Measurements from ENCODE around the gene MED22. TPM values are rescaled to one million over a fixed set of nuclear protein-coding genes. Genes with fewer than 3 reads are reported as not detected.
"Not testable (repeated sequence)": the region's sequence is repeated elsewhere in the genome, so short reads cannot be mapped to it uniquely, and the experiment has no call there.

MED22 gene
- 37.9 and 40.5 TPM in 2 replicates for total RNA-seq

GRCh38 chr9:133347985-133348717, at the start of gene MED22, which contains the start of gene RPL7A:
TSS of gene MED22 (minus strand) at chr9:133348131. CDS start at chr9:133346662, 1,469 bp downstream.
TSS of gene RPL7A (plus strand) at chr9:133348218. CDS start at chr9:133348244, 26 bp downstream.
- peaks cover 36% of the 10 kb centered on the region for H3K4me1 Mint-ChIP-seq (ENCODE audit: low read depth)
- peaks cover 56% of the 10 kb centered on the region for H3K36me3 Mint-ChIP-seq (ENCODE audit: low read depth)
- peak within 1 kb of the TSS; percentile 99 for H3K27ac Mint-ChIP-seq
- H3K9me3 Mint-ChIP-seq = no peaks in the 10 kb centered on the region
- intact Hi-C loops (cut with micrococcal nuclease) = loop anchor here (1.0 to 10.0 kb wide), 8 partner anchors 8 to 993 kb away; partner anchors contain the start of genes RNU6ATAC, SETX, STKLD1 and SURF1
- H3K4me3 Mint-ChIP-seq = peak within 1 kb of the TSS; percentile 93
- H3K27me3 Mint-ChIP-seq (ENCODE audit: insufficient read depth) = peaks cover 2% of the 10 kb centered on the region
- peak; percentile 90 for DNase-seq (ENCODE audit: low spot score)

GRCh38 chr9:133397370-133397769, 49.4 kb upstream of the MED22 start:
- DNase-seq (ENCODE audit: low spot score) = no peak
- no peaks in the 10 kb centered on the region for H3K4me1 Mint-ChIP-seq (ENCODE audit: low read depth)
- no peaks in the 10 kb centered on the region for H3K36me3 Mint-ChIP-seq (ENCODE audit: low read depth)
- intact Hi-C loops (cut with micrococcal nuclease) = no loop called here
- no peaks in the 10 kb centered on the region for H3K9me3 Mint-ChIP-seq
- peaks cover 5% of the 10 kb centered on the region for H3K27me3 Mint-ChIP-seq (ENCODE audit: insufficient read depth)
- H3K4me3 Mint-ChIP-seq = no peak overlapping the region
- H3K27ac Mint-ChIP-seq = no peak overlapping the region

GRCh38 chr9:133396952-133397351, 49.0 kb upstream of the MED22 start:
- H3K4me3 Mint-ChIP-seq = no peak overlapping the region
- intact Hi-C loops (cut with micrococcal nuclease) = no loop called here
- H3K27ac Mint-ChIP-seq = no peak overlapping the region
- DNase-seq (ENCODE audit: low spot score) = no peak
- no peaks in the 10 kb centered on the region for H3K9me3 Mint-ChIP-seq
- H3K4me1 Mint-ChIP-seq (ENCODE audit: low read depth) = no peaks in the 10 kb centered on the region
- H3K36me3 Mint-ChIP-seq (ENCODE audit: low read depth) = no peaks in the 10 kb centered on the region
- peaks cover 5% of the 10 kb centered on the region for H3K27me3 Mint-ChIP-seq (ENCODE audit: insufficient read depth)

- Mint-ChIP-seq H3K9me3 (no peaks in the 10 kb centered on the region), H3K4me1 (ENCODE audit: low read depth) (no peaks in the 10 kb centered on the region), H3K36me3 (ENCODE audit: low read depth) (no peaks in the 10 kb centered on the region), H3K4me3 (no peak overlapping the region), H3K27me3 (ENCODE audit: insufficient read depth) (peaks cover 5% of the 10 kb centered on the region), H3K27ac (no peak overlapping the region)
- DNase-seq (ENCODE audit: low spot score) = no peak
- intact Hi-C loops (cut with micrococcal nuclease) = no loop called here
Measured at GRCh38 chr9:133394687-133395271, 46.8 kb upstream of the MED22 start.

GRCh38 chr9:133393399-133393798, 45.5 kb upstream of the MED22 start:
- H3K36me3 Mint-ChIP-seq (ENCODE audit: low read depth) = no peaks in the 10 kb centered on the region
- no peaks in the 10 kb centered on the region for H3K4me1 Mint-ChIP-seq (ENCODE audit: low read depth)
- intact Hi-C loops (cut with micrococcal nuclease) = no loop called here
- H3K4me3 Mint-ChIP-seq = no peak overlapping the region
- no peak overlapping the region for H3K27ac Mint-ChIP-seq
- H3K9me3 Mint-ChIP-seq = no peaks in the 10 kb centered on the region
- DNase-seq (ENCODE audit: low spot score) = no peak
- peaks cover 5% of the 10 kb centered on the region for H3K27me3 Mint-ChIP-seq (ENCODE audit: insufficient read depth)

- H3K9me3 Mint-ChIP-seq; DNase-seq (ENCODE audit: low spot score); H3K4me1 Mint-ChIP-seq (ENCODE audit: low read depth); H3K4me3 Mint-ChIP-seq; intact Hi-C loops (cut with micrococcal nuclease); H3K27me3 Mint-ChIP-seq (ENCODE audit: insufficient read depth); H3K36me3 Mint-ChIP-seq (ENCODE audit: low read depth); H3K27ac Mint-ChIP-seq: not testable (repeated sequence)
Measured at GRCh38 chr9:133392308-133392707, 44.4 kb upstream of the MED22 start.

GRCh38 chr9:133391449-133391848, 43.5 kb upstream of the MED22 start:
- H3K27me3 Mint-ChIP-seq (ENCODE audit: insufficient read depth); H3K4me3 Mint-ChIP-seq; H3K9me3 Mint-ChIP-seq; H3K27ac Mint-ChIP-seq; H3K4me1 Mint-ChIP-seq (ENCODE audit: low read depth); intact Hi-C loops (cut with micrococcal nuclease); H3K36me3 Mint-ChIP-seq (ENCODE audit: low read depth); DNase-seq (ENCODE audit: low spot score): not testable (repeated sequence)

GRCh38 chr9:133390713-133391112, 42.8 kb upstream of the MED22 start:
- H3K36me3 Mint-ChIP-seq (ENCODE audit: low read depth) = no peaks in the 10 kb centered on the region
- no peak overlapping the region for H3K27ac Mint-ChIP-seq
- peaks cover 4% of the 10 kb centered on the region for H3K27me3 Mint-ChIP-seq (ENCODE audit: insufficient read depth)
- H3K9me3 Mint-ChIP-seq = no peaks in the 10 kb centered on the region
- no peak overlapping the region for H3K4me3 Mint-ChIP-seq
- DNase-seq (ENCODE audit: low spot score) = no peak
- intact Hi-C loops (cut with micrococcal nuclease) = no loop called here
- no peaks in the 10 kb centered on the region for H3K4me1 Mint-ChIP-seq (ENCODE audit: low read depth)

- DNase-seq (ENCODE audit: low spot score) = no peak
- intact Hi-C loops (cut with micrococcal nuclease) = no loop called here
- no peaks in the 10 kb centered on the region for H3K36me3 Mint-ChIP-seq (ENCODE audit: low read depth)
- H3K4me3 Mint-ChIP-seq = no peak overlapping the region
- no peak overlapping the region for H3K27ac Mint-ChIP-seq
- no peaks in the 10 kb centered on the region for H3K9me3 Mint-ChIP-seq
- H3K27me3 Mint-ChIP-seq (ENCODE audit: insufficient read depth) = peaks cover 1% of the 10 kb centered on the region
- H3K4me1 Mint-ChIP-seq (ENCODE audit: low read depth) = no peaks in the 10 kb centered on the region
Measured at GRCh38 chr9:133389562-133389961, 41.6 kb upstream of the MED22 start.

GRCh38 chr9:133389025-133389557, 41.2 kb upstream of the MED22 start:
- H3K9me3 Mint-ChIP-seq = no peaks in the 10 kb centered on the region
- H3K4me1 Mint-ChIP-seq (ENCODE audit: low read depth) = no peaks in the 10 kb centered on the region

GRCh38 chr9:133387680-133388079, 39.7 kb upstream of the MED22 start:
- Mint-ChIP-seq H3K27ac (no peak overlapping the region), H3K9me3 (no peaks in the 10 kb centered on the region), H3K4me1 (ENCODE audit: low read depth) (no peaks in the 10 kb centered on the region), H3K27me3 (ENCODE audit: insufficient read depth) (no peaks in the 10 kb centered on the region), H3K4me3 (no peak overlapping the region), H3K36me3 (ENCODE audit: low read depth) (no peaks in the 10 kb centered on the region)
- intact Hi-C loops (cut with micrococcal nuclease) = no loop called here
- no peak for DNase-seq (ENCODE audit: low spot score)

More at GRCh38 chr9:133389025-133389557, 41.2 kb upstream of the MED22 start:
- intact Hi-C loops (cut with micrococcal nuclease) = no loop called here
- Mint-ChIP-seq H3K27ac (no peak overlapping the region), H3K4me3 (no peak overlapping the region), H3K36me3 (ENCODE audit: low read depth) (no peaks in the 10 kb centered on the region), H3K27me3 (ENCODE audit: insufficient read depth) (peaks cover 1% of the 10 kb centered on the region)
- DNase-seq (ENCODE audit: low spot score) = no peak

- H3K9me3 Mint-ChIP-seq = no peaks in the 10 kb centered on the region
- no peak overlapping the region for H3K27ac Mint-ChIP-seq
- no peak for DNase-seq (ENCODE audit: low spot score)
- no peaks in the 10 kb centered on the region for H3K27me3 Mint-ChIP-seq (ENCODE audit: insufficient read depth)
- intact Hi-C loops (cut with micrococcal nuclease) = no loop called here
- no peaks in the 10 kb centered on the region for H3K4me1 Mint-ChIP-seq (ENCODE audit: low read depth)
- H3K4me3 Mint-ChIP-seq = no peak overlapping the region
- H3K36me3 Mint-ChIP-seq (ENCODE audit: low read depth) = no peaks in the 10 kb centered on the region
Measured at GRCh38 chr9:133386338-133386737, 38.4 kb upstream of the MED22 start.

- H3K36me3 Mint-ChIP-seq (ENCODE audit: low read depth) = no peaks in the 10 kb centered on the region
- no peak overlapping the region for H3K4me3 Mint-ChIP-seq
- DNase-seq (ENCODE audit: low spot score) = no peak
- H3K27me3 Mint-ChIP-seq (ENCODE audit: insufficient read depth) = no peaks in the 10 kb centered on the region
- H3K9me3 Mint-ChIP-seq = no peaks in the 10 kb centered on the region
- no peaks in the 10 kb centered on the region for H3K4me1 Mint-ChIP-seq (ENCODE audit: low read depth)
- intact Hi-C loops (cut with micrococcal nuclease) = no loop called here
- no peak overlapping the region for H3K27ac Mint-ChIP-seq
Measured at GRCh38 chr9:133385452-133385851, 37.5 kb upstream of the MED22 start.

Data from activated T-helper 1 cell treated with anti-CD3 and anti-CD28 coated beads, Interleukin-12 subunit alpha, Interleukin-12 subunit beta, Interleukin-2, Interleukin-4 antibody, amounts not matched to agents 30 ng/mL and 10 ng/mL and 1 ng/mL, durations not matched to agents 14 hours and 24 hours and 36 hours (primary cell).